ENCODE data around the gene MLLT3. TPM values are rescaled to one million over a fixed set of nuclear protein-coding genes. Genes with fewer than 3 reads are reported as not detected.

Gene MLLT3
- total and polyA plus RNA-seq, 2 of the 8 experiments (the other 6 are each of a cell fraction or from before 2014, with no cell fraction given) = 5.9 to 9.6 TPM

GRCh38 chr9:20509466-20509865 lies 112.8 kb downstream of the MLLT3 start:
- H3K4me1 ChIP-seq (replicated peaks in 1 of 4; ENCODE audit: control insufficient read depth in 3 of 4, insufficient read depth in 4 of 4, low read length in 3 of 4) = no peaks in the 10 kb centered on the region
- no peak overlapping the region for H2BK12ac ChIP-seq (ENCODE audit: low read depth, low read length)
- no peak overlapping the region for H3K4ac ChIP-seq (replicated peaks; ENCODE audit: insufficient read length, low read depth, low read length)
- no peaks in the 10 kb centered on the region for H3K79me1 ChIP-seq (ENCODE audit: low read depth, low read length)
- 92% methylated on average over 3 of the region's 3 CpGs; no CpG with 5 or more reads in 1 of the 2 experiments for WGBS, 2 experiments (ENCODE audit: extremely low coverage in 1 of 2, insufficient coverage in 1 of 2, insufficient read length in 1 of 2, insufficient replicate concordance in 2 of 2, low coverage in 1 of 2, low lambda C conversion rate in 2 of 2, missing lambda C conversion rate in 1 of 2)
- H3K27me3 ChIP-seq (replicated peaks in 1 of 4; ENCODE audit: control insufficient read depth in 3 of 4, extremely low read depth in 1 of 4, insufficient read depth in 3 of 4, low read length in 3 of 4) = no peaks in the 10 kb centered on the region
- no peak overlapping the region for H4K5ac ChIP-seq (ENCODE audit: insufficient read length, low read depth, low read length)
- H3K36me3 ChIP-seq (ENCODE audit: control insufficient read depth in 2 of 4, insufficient read depth in 4 of 4, low read length in 3 of 4) = no peaks in the 10 kb centered on the region
- H4K20me1 ChIP-seq (replicated peaks in 1 of 2; ENCODE audit: control insufficient read depth in 1 of 2, insufficient read depth in 2 of 2, low read length in 2 of 2) = no peaks in the 10 kb centered on the region
- no peak overlapping the region for H2BK15ac ChIP-seq (ENCODE audit: low read length)
- H3K23me2 ChIP-seq (ENCODE audit: low read depth, low read length) = no peaks in the 10 kb centered on the region
- no peak overlapping the region for H2BK120ac ChIP-seq (replicated peaks; ENCODE audit: low read depth, low read length)
- DNase-seq (ENCODE audit: low read depth in 1 of 2, low spot score in 2 of 2) (no peak), FAIRE-seq (no peak)
- no peak for TF ChIP-seq SAP30 (IDR thresholded peaks at IDR 0.05; ENCODE audit: insufficient read depth, insufficient replicate concordance, low read length)
- TF ChIP-seq KDM1A (IDR thresholded peaks at IDR 0.05; ENCODE audit: borderline replicate concordance, low read length) = no peak
- TF ChIP-seq SIN3A (conservative IDR thresholded peaks at IDR 0.05 in 1 of 2, IDR thresholded peaks at IDR 0.05 in 1 of 2; ENCODE audit: low read depth in 1 of 2, low read length in 2 of 2) = no peak
- TF ChIP-seq, protein P1, sequence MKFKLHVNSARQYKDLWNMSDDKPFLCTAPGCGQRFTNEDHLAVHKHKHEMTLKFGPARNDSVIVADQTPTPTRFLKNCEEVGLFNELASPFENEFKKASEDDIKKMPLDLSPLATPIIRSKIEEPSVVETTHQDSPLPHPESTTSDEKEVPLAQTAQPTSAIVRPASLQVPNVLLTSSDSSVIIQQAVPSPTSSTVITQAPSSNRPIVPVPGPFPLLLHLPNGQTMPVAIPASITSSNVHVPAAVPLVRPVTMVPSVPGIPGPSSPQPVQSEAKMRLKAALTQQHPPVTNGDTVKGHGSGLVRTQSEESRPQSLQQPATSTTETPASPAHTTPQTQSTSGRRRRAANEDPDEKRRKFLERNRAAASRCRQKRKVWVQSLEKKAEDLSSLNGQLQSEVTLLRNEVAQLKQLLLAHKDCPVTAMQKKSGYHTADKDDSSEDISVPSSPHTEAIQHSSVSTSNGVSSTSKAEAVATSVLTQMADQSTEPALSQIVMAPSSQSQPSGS (IDR thresholded peaks at IDR 0.05; ENCODE audit: low read length) = no peak
- no peak for TF ChIP-seq NRF1 (IDR thresholded peaks at IDR 0.05; ENCODE audit: low read depth, low read length)
- TF ChIP-seq PHF8 (conservative IDR thresholded peaks at IDR 0.05; ENCODE audit: low read depth, low read length) = no peak
- ChIA-PET CTCF (ENCODE audit: partially characterized antibody) (no interaction called here), POLR2A (ENCODE audit: partially characterized antibody) (no interaction called here)
- no peak overlapping the region for H2AFZ ChIP-seq (ENCODE audit: low read length)
- H2AK5ac ChIP-seq (ENCODE audit: low read depth, low read length) = no peak overlapping the region
- H3K18ac ChIP-seq (ENCODE audit: extremely low read depth, low read length) = no peak overlapping the region
- H4K8ac ChIP-seq (ENCODE audit: extremely low read depth, insufficient read depth, low read length) = no peak overlapping the region
- H3K9ac ChIP-seq (replicated peaks in 1 of 4; ENCODE audit: extremely low read depth in 1 of 4, low read depth in 3 of 4, low read length in 3 of 4) = no peak overlapping the region
- H3K27ac ChIP-seq (ENCODE audit: low read depth, low read length) = no peak overlapping the region
- no peak overlapping the region for H3K14ac ChIP-seq (ENCODE audit: insufficient read length)
- no peak overlapping the region for H3K4me3 ChIP-seq (ENCODE audit: extremely low read depth in 1 of 4, insufficient read depth in 2 of 4, low read depth in 3 of 4, low read length in 4 of 4)
- no peak overlapping the region for H4K91ac ChIP-seq (replicated peaks; ENCODE audit: insufficient read length, low read length)
- H3K4me2 ChIP-seq (ENCODE audit: insufficient read depth in 1 of 2, low read depth in 2 of 2, low read length in 2 of 2) = no peak overlapping the region
- H2BK20ac ChIP-seq (ENCODE audit: low read length) = no peak overlapping the region
- no peaks in the 10 kb centered on the region for H3K79me2 ChIP-seq (ENCODE audit: control insufficient read depth in 1 of 2, insufficient read depth in 2 of 2, low read length in 2 of 2)
- no peak overlapping the region for H3K56ac ChIP-seq (replicated peaks; ENCODE audit: insufficient read length, low read depth, low read length)
- H3K9me3 ChIP-seq (ENCODE audit: insufficient read depth in 2 of 2, low read depth in 1 of 2, low read length in 1 of 2) = no peaks in the 10 kb centered on the region
- no peak overlapping the region for H3K23ac ChIP-seq (ENCODE audit: insufficient read length)
- no peak overlapping the region for H2BK5ac ChIP-seq (ENCODE audit: low read depth, low read length)

Data from H1 (cell line).